Muscle of leg (tissue), 11 donors: ENCODE results near the gene WDR17. TPM values are rescaled to one million over a fixed set of nuclear protein-coding genes. Genes with fewer than 3 reads are reported as not detected.
"Not testable (repeated sequence)": the region's sequence is repeated elsewhere in the genome, so short reads cannot be mapped to it uniquely, and the experiment has no call there.

Experiments
- DNase-seq: peaks from one replicate; pipeline ENCODE4 v3.0.0; 2013
- H3K27ac ChIP-seq: one replicate; pipeline ENCODE4 v1.5.1; 2013; ENCODE audit warnings: mild to moderate bottlenecking, low read length, control low read depth
- H3K27me3 ChIP-seq: one replicate; pipeline ENCODE4 v1.6.1; 2013; ENCODE audit warnings: low read length; ENCODE audit not compliant: control insufficient read depth, insufficient read depth
- H3K36me3 ChIP-seq: one replicate; pipeline ENCODE4 v1.6.1; 2013; ENCODE audit warnings: low read length; ENCODE audit not compliant: control insufficient read depth, insufficient read depth
- H3K4me1 ChIP-seq: one replicate; pipeline ENCODE4 v1.6.1; 2013; ENCODE audit warnings: low read length; ENCODE audit not compliant: control insufficient read depth, insufficient read depth
- H3K4me3 ChIP-seq: one replicate; pipeline ENCODE4 v1.5.1; 2013; ENCODE audit warnings: low read length, control low read depth
- H3K9me3 ChIP-seq: replicated peaks from 2 replicates; pipeline ENCODE4 v1.6.1; 2013; ENCODE audit warnings: low read depth, low read length; ENCODE audit not compliant: control insufficient read depth
- WGBS: methylation state at CpG from one replicate; pipeline ENCODE4 v1.1.5; 2013; ENCODE audit warnings: missing lambda C conversion rate; ENCODE audit not compliant: insufficient coverage; 5-methylcytosine and 5-hydroxymethylcytosine counted together
- polyA plus RNA-seq, 8 donors: library from polyadenylated mRNA; unstranded; fragments of 120-200 nt; gene quantifications; one replicate each; pipeline versions ENCODE4 v1.2.1 to v1.2.3, GENCODE V29; 2013; ENCODE audit warnings: inconsistent platforms in 1 of 8, low replicate concordance in 1 of 8; ENCODE audit not compliant: insufficient read length in 8 of 8, insufficient read depth in 1 of 8
- total RNA-seq: library from RNA; stranded (reverse); fragments of 120-200 nt; gene quantifications from one replicate; pipeline ENCODE4 v1.2.4, GENCODE V29; 2013

Gene WDR17
- total and polyA plus RNA-seq, 9 donors: 0.22 to 1.0 (median 0.68) TPM

DNA sequence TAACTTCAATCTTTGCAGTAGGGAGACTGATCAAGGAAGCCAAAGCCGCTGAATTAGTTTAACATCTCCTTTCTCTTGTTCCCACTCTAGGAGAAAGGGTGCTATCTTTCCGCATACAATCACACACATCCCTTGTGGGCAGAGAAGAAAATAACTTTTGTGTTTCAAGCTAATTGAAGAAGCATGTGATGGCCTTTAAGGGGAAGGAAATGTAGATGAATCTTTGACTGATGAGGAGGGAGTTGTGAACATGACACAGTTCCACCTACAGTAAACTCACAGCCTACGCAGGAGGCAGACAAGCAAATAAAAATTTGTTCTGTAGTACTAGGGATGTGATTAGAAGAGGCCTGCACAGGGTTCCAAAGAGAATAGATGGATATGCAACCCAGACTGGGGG lies 144.5 kb downstream of the WDR17 start:
- H3K4me3 ChIP-seq: no peak overlapping the region
- H3K36me3 ChIP-seq: no peaks in the 10 kb centered on the region
- H3K27me3 ChIP-seq: no peaks in the 10 kb centered on the region
- H3K4me1 ChIP-seq: no peaks in the 10 kb centered on the region
- H3K9me3 ChIP-seq: no peaks in the 10 kb centered on the region
- H3K27ac ChIP-seq: no peak overlapping the region
- no peak for DNase-seq
- no CpG with 5 or more reads among the region's 3 CpGs for WGBS

DNA sequence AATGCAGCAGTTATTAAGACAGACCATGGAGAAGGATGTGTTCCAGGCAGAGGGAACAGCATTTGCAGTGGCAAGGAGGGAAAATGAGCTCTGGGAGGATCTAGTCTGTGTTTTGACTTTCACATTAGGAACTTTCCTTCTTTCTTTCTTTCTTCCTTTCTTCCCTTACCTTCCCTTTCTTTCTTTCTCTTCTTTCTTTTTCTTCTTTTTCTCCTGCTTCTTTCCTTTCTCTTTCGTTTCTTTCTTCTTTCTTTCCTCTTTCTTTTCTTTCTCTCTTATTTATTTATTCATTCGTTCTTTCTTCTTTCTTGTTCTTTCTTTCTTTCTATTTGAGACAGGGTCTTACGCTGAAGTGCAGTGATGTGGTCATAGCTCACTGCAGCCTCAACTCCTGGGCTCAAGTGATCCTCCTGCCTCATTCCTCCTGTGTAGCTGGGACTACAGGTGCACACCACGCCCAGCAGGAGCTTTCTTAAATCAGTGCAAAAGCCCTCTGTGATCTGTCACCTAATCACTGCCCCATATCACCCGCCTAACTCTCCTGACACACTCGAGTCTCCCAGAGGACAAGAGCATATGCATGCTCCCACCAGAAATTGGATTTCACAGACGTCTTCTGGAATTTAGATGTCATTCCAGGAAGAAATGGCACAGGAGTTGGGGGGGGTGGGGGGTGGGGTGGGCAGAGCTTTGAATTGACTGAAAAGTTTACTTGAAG lies 145.1 kb downstream of the WDR17 start:
- no peak overlapping the region for H3K27ac ChIP-seq
- no peaks in the 10 kb centered on the region for H3K36me3 ChIP-seq
- WGBS: 94% methylated on average over 3 of the region's 7 CpGs

DNA sequence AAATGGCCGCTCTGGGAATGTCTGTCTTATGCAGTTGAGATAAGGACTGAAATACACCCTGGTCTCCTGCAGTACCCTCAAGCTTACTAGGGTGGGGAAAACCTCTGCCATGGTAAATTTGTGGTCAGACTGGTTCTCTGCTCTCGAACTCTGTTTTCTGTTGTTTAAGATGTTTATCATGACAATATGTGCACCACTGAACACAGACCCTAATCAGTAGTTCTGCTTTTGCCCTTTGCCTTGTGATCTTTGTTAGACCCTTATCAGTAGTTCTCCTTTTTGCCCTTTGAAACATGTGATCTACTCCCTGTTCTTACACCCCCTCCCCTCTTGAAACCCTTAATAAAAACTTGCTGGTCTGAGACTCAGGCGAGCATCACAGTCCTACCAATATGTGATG lies 146.7 kb downstream of the WDR17 start:
- 67% methylated on average over 1 of the region's 3 CpGs for WGBS
- not testable (repeated sequence) for H3K27me3 ChIP-seq, H3K36me3 ChIP-seq, H3K9me3 ChIP-seq, DNase-seq, H3K4me3 ChIP-seq, H3K27ac ChIP-seq, H3K4me1 ChIP-seq

More for the DNA sequence above, 145.1 kb downstream of the WDR17 start:
- DNase-seq: no peak
- no peaks in the 10 kb centered on the region for H3K9me3 ChIP-seq
- no peak overlapping the region for H3K4me3 ChIP-seq
- no peaks in the 10 kb centered on the region for H3K27me3 ChIP-seq
- H3K4me1 ChIP-seq: no peaks in the 10 kb centered on the region

DNA sequence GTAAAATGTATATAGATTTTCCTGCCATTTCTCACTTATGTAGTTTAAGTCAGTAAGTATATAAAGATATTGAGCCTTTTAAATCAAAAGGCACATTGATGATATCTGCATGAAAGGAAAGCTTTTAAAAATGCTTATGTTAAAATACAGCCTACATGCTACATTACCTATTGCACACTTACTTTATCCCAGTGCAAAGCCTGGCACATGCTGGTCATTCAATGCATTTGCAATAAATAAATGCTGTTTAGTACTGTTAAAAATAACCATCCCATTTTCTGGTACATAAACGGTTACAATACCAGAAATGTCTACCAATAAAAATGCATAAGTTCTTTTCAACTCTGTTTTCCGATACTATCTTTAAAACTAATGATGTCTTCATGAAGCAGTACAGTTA lies 151.9 kb downstream of the WDR17 start:
- Histone ChIP-seq H3K36me3 (no peaks in the 10 kb centered on the region), H3K9me3 (no peaks in the 10 kb centered on the region), H3K4me1 (no peaks in the 10 kb centered on the region), H3K27me3 (no peaks in the 10 kb centered on the region), H3K27ac (no peak overlapping the region), H3K4me3 (no peak overlapping the region)
- no peak for DNase-seq
- WGBS: no CpG with 5 or more reads among the region's 2 CpGs

DNA sequence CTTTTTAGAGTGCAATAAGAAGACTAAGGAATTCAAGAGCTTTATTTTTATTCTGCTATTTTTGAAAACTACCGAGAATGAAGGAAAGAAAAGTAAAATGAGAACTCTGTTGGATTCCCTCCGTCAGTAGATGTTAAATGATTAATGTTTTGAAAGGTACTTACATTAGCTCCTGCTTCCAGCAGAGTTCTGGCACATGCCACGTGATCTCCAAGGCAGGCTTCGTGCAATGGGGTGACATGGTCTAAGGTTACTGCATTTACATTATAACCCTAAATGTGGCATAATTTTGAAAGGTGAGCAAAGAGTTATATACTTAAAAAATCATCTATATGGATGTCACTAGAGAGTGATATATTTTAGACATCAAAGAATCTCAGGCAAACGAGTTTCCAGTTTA lies 156.5 kb downstream of the WDR17 start:
- Histone ChIP-seq H3K36me3 (no peaks in the 10 kb centered on the region), H3K9me3 (no peaks in the 10 kb centered on the region), H3K27me3 (no peaks in the 10 kb centered on the region), H3K4me3 (no peak overlapping the region), H3K4me1 (no peaks in the 10 kb centered on the region), H3K27ac (no peak overlapping the region)
- 67% methylated on average over 1 of the region's 5 CpGs for WGBS
- DNase-seq: no peak

DNA sequence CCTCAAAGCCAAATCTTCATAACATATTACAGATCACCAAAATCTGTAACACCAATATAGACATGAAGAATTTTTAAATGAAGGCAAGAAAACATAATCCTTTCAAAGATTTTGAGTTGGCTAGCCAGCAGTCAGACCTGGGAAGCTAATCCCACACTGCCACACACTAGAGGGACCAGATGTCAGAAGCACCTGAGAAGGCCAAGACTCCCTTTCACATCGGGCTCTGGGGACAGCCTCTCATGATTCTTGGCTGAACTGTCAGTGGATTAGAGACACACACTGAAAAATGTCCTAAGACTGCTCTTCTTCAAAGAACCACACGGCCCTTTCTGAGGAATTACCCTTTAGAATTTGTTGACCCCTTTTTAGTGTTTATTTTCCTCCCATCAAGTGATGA lies 157.9 kb downstream of the WDR17 start:
- Histone ChIP-seq H3K36me3 (no peaks in the 10 kb centered on the region), H3K27ac (no peak overlapping the region)

DNA sequence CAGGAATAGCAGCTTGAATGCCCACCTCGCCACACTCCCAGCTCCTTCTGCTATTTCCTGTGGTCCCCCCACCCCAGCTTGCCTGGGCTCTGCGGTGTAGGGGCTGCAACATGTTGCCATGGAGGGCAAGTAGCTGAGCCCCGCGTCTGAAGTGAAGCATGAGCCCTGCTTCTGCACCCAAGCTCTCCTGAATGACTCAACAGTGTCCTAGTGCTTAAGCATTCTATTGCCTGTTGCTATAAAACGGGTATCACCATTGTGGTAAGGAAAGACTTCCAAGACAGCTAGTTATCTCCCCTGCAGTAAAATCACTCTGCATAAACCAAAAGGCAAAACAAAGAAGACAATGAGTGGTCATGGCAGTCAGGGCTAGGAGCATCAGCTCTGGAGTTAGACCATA lies 161.1 kb downstream of the WDR17 start:
- Histone ChIP-seq H3K27me3 (no peaks in the 10 kb centered on the region), H3K36me3 (no peaks in the 10 kb centered on the region), H3K4me1 (peaks cover 3% of the 10 kb centered on the region), H3K9me3 (no peaks in the 10 kb centered on the region), H3K27ac (no peak overlapping the region), H3K4me3 (no peak overlapping the region)
- peak; percentile 7 for DNase-seq
- 93% methylated on average over 4 of the region's 5 CpGs for WGBS

More for the DNA sequence above, 157.9 kb downstream of the WDR17 start:
- H3K27me3 ChIP-seq: no peaks in the 10 kb centered on the region
- no peak overlapping the region for H3K4me3 ChIP-seq
- H3K9me3 ChIP-seq: no peaks in the 10 kb centered on the region
- H3K4me1 ChIP-seq: no peaks in the 10 kb centered on the region
- no peak for DNase-seq
- WGBS: 90% methylated on average over 1 of the region's 2 CpGs

DNA sequence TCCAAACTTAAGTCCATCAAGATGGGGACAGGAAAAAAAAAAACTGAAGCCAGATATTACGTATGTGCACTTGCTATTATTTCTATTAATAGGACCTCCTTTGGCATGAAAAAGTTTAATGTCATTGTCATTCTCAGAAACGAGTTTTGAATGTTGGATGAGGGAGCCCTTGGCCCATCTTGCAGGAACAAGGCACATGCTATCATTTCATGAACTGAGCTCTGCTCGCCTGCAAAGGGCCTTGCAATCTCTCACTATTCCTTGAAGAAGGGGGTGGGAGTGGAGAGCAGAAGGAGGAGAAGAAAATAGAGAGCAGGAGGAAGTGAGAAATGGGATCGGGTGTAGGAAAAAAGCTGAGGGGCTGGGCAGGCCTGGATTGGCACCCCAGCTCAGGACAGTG lies 164.0 kb downstream of the WDR17 start:
- Histone ChIP-seq H3K27me3 (no peaks in the 10 kb centered on the region), H3K4me1 (peaks cover 3% of the 10 kb centered on the region), H3K4me3 (no peak overlapping the region), H3K9me3 (no peaks in the 10 kb centered on the region), H3K27ac (peak overlapping the region; percentile 23), H3K36me3 (no peaks in the 10 kb centered on the region)
- DNase-seq: no peak
- 74% methylated on average over 3 of the region's 4 CpGs for WGBS

Other genes starting within 250 kb of the WDR17 start
- 0.13 TPM for gene SPATA4, start 129.7 kb downstream of the WDR17 start, total RNA-seq
- under 1 TPM in 6 of 8 donors, not detected in 2; 0.21 to 0.62 (median 0.51) TPM for gene SPATA4, start 129.7 kb downstream of the WDR17 start, polyA plus RNA-seq
- 94.7 TPM for gene ASB5, start 203.4 kb downstream of the WDR17 start, total RNA-seq
- gene ASB5, start 203.4 kb downstream of the WDR17 start, polyA plus RNA-seq: 100 to 1,000 TPM in 2 of 8 donors, 10 to 100 TPM in 6; 59.0 to 124 (median 85.7) TPM